Measurements from ENCODE around the gene ARIH1. TPM values are rescaled to one million over a fixed set of nuclear protein-coding genes. Genes with fewer than 3 reads are reported as not detected.
"Not testable (repeated sequence)": the region's sequence is repeated elsewhere in the genome, so short reads cannot be mapped to it uniquely, and the experiment has no call there.

The ARIH1 gene
- polyA plus RNA-seq, 1 donor: 81.2 TPM

DNA sequence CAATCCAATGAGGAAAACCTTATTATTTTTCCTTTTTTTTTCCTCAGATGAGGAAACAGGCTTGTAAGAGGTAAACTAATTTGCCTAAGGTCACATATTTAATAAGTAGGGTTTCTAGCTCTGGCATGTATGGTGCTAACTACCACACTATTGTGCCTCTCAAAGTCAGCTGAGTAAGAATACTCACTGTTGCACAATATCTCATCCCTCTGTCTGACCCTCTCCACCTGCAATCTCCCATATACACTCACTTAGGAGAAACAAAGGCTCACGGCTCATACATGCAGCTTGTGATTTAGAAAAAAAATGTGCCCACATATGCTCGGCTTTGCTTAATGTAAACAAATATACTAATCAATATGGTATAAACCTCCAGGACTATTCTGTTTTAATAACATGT lies 10.4 kb upstream of the ARIH1 start:
- DNase-seq: peak in 1 of 2 donors; percentile 6
- Histone ChIP-seq H3K4me1 (ENCODE audit: control insufficient read depth, insufficient read depth, low read length) (no peaks in the 10 kb centered on the region), H3K36me3 (ENCODE audit: control insufficient read depth, insufficient read depth, low read length) (no peaks in the 10 kb centered on the region), H3K4me3 (ENCODE audit: low read length) (no peak overlapping the region), H3K9me3 (ENCODE audit: control insufficient read depth, low read depth, low read length) (no peaks in the 10 kb centered on the region), H3K27ac (ENCODE audit: low read length) (no peak overlapping the region), H3K27me3 (ENCODE audit: control insufficient read depth, insufficient read depth, low read length) (no peaks in the 10 kb centered on the region)
- no CpG with 5 or more reads among the region's 2 CpGs for WGBS (ENCODE audit: insufficient coverage, low lambda C conversion rate)

DNA sequence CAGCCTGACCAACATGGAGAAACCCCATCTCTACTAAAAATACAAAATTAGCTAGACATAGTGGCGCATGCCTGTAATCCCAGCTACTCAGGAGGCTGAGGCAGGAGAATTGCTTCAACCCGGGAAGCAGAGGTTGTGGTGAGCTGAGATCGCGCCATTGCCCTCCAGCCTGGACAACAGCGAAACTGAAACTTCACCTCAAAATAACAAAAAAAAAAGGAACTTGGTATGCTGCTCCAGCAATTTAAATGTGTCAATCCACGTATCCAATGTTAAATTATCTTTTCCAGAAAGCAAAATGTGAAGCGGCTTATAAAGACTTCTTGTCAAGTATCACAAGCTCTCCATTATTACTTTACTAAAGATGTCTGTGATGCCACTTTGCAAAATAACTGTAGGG lies 9.9 kb upstream of the ARIH1 start:
- Histone ChIP-seq H3K4me3 (ENCODE audit: low read length) (no peak overlapping the region), H3K4me1 (ENCODE audit: control insufficient read depth, insufficient read depth, low read length) (no peaks in the 10 kb centered on the region), H3K36me3 (ENCODE audit: control insufficient read depth, insufficient read depth, low read length) (no peaks in the 10 kb centered on the region), H3K27ac (ENCODE audit: low read length) (no peak overlapping the region), H3K9me3 (ENCODE audit: control insufficient read depth, low read depth, low read length) (no peaks in the 10 kb centered on the region), H3K27me3 (ENCODE audit: control insufficient read depth, insufficient read depth, low read length) (no peaks in the 10 kb centered on the region)
- 100% methylated on average over 2 of the region's 7 CpGs for WGBS (ENCODE audit: insufficient coverage, low lambda C conversion rate)
- DNase-seq: no peak

DNA sequence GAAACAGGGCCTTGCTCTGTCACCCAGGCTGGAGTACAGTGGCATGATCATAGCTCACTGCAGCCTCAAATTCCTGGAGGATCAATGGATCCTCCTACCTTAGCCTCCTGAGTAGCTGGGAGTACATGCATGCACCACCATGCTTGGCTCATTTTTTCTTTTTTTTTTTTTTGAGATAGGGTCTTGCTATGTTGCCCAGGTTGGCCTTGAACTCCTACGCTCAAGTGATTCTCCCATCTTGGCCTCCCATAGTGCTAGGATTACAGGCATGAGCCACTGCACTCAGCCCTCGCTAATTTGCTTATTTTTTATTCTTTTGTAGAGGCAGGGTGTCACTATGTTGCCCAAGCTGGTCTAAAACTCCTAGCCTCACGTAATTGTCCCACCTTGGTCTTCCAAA lies 6.0 kb upstream of the ARIH1 start:
- no peak for DNase-seq
- WGBS (ENCODE audit: insufficient coverage, low lambda C conversion rate): 100% methylated on average over 1 of the region's 3 CpGs

DNA sequence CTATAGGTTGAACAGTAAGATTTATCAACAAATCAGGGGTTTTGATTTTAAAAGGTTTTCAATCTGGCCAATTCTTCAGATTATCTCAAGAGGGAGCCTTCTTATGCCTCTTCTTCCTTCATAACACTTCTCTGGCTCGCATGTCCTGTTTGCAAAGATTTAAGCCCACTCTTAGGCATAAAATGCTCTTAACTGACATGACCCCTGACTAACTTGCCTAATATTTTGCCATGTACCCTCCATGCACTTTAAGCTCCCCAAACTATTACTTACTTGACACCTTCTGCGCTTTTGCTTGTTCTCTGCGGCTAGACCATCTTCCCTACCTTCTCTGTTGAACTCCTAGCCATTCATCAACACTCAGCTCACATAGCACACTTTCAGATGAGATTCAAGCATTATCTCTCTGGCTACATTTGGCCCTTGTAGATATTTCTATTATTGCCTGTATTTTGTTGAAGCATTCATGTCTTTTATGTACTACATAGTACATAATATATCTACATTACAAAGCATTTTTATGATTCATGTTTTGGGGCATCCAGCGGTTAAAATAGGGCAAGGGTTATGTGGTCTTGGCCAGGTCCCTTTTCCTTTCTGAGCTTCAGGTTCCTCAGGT lies 1.0 kb upstream of the ARIH1 start:
- H3K27ac ChIP-seq (ENCODE audit: low read length): peak overlapping the region; percentile 100
- peaks cover 13% of the 10 kb centered on the region for H3K4me1 ChIP-seq (ENCODE audit: control insufficient read depth, insufficient read depth, low read length)
- H3K36me3 ChIP-seq (ENCODE audit: control insufficient read depth, insufficient read depth, low read length): no peaks in the 10 kb centered on the region
- H3K9me3 ChIP-seq (ENCODE audit: control insufficient read depth, low read depth, low read length): no peaks in the 10 kb centered on the region
- peak overlapping the region; percentile 89 for H3K4me3 ChIP-seq (ENCODE audit: low read length)
- H3K27me3 ChIP-seq (ENCODE audit: control insufficient read depth, insufficient read depth, low read length): no peaks in the 10 kb centered on the region
- WGBS (ENCODE audit: insufficient coverage, low lambda C conversion rate): 57% methylated on average over 1 of the region's 4 CpGs
- DNase-seq: peak in 1 of 2 donors; percentile 4

More for the DNA sequence above, 6.0 kb upstream of the ARIH1 start:
- peaks cover 8% of the 10 kb centered on the region for H3K4me1 ChIP-seq (ENCODE audit: control insufficient read depth, insufficient read depth, low read length)
- no peaks in the 10 kb centered on the region for H3K27me3 ChIP-seq (ENCODE audit: control insufficient read depth, insufficient read depth, low read length)
- no peaks in the 10 kb centered on the region for H3K9me3 ChIP-seq (ENCODE audit: control insufficient read depth, low read depth, low read length)
- no peaks in the 10 kb centered on the region for H3K36me3 ChIP-seq (ENCODE audit: control insufficient read depth, insufficient read depth, low read length)
- H3K27ac ChIP-seq (ENCODE audit: low read length): no peak overlapping the region
- no peak overlapping the region for H3K4me3 ChIP-seq (ENCODE audit: low read length)

DNA sequence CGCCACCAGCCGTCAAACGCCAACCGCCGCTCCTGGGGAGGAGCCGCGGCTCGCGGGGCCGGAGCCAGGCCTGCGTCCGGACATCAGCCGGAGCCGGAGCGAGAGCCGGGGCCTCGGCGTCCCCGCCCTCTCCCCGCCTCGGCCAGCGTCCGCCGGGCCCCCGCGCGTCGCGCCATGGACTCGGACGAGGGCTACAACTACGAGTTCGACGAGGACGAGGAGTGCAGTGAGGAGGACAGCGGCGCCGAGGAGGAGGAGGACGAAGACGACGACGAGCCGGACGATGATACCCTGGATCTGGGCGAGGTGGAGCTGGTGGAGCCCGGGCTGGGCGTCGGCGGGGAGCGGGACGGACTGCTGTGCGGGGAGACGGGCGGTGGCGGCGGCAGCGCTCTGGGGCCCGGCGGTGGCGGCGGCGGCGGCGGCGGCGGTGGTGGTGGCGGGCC lies 359 bp downstream of the ARIH1 start:
- no CpG with 5 or more reads among the region's 67 CpGs for WGBS (ENCODE audit: insufficient coverage, low lambda C conversion rate)
- no peak for DNase-seq
- H3K27ac ChIP-seq (ENCODE audit: low read length): peak overlapping the region; percentile 100
- H3K9me3 ChIP-seq (ENCODE audit: control insufficient read depth, low read depth, low read length): no peaks in the 10 kb centered on the region
- H3K4me3 ChIP-seq (ENCODE audit: low read length): peak overlapping the region; percentile 89
- peaks cover 6% of the 10 kb centered on the region for H3K36me3 ChIP-seq (ENCODE audit: control insufficient read depth, insufficient read depth, low read length)
- H3K4me1 ChIP-seq (ENCODE audit: control insufficient read depth, insufficient read depth, low read length): peaks cover 13% of the 10 kb centered on the region
- H3K27me3 ChIP-seq (ENCODE audit: control insufficient read depth, insufficient read depth, low read length): no peaks in the 10 kb centered on the region

DNA sequence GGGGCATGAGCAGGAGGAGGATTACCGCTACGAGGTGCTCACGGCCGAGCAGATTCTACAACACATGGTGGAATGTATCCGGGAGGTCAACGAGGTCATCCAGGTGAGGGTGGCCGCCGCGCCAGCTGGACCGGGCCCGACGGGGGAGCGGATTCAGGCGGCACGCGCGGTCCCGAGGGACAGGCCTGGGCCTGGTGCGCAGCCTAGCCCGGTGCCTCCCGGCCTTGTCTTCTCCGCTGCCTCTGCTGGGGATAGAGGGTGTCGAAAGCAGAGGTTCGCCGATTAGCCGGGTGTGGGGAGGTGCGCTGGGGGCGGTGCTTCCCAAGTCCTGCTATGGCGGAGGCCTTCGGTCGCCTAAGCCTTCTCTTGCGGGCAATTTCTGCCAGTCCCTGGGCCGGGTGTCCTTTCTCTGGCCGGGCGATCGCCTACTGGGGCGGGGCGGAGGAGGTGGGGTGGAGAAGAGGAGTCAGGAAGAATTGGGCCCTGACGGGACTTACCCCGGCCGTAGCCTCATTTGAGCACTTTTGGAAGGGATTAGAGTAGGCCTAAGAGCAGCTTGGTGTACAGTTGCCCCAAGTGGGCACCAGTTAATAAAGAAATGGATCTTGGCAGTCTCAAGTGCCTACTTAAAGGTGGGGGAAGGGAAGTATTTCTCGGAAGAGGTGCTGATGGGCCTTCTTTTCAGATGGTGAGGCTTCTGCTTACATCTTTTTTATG lies 940 bp downstream of the ARIH1 start:
- peak; percentile 78 to 92 for DNase-seq
- peaks cover 13% of the 10 kb centered on the region for H3K4me1 ChIP-seq (ENCODE audit: control insufficient read depth, insufficient read depth, low read length)
- H3K27ac ChIP-seq (ENCODE audit: low read length): peak overlapping the region; percentile 100
- H3K36me3 ChIP-seq (ENCODE audit: control insufficient read depth, insufficient read depth, low read length): peaks cover 6% of the 10 kb centered on the region
- H3K9me3 ChIP-seq (ENCODE audit: control insufficient read depth, low read depth, low read length): no peaks in the 10 kb centered on the region
- H3K27me3 ChIP-seq (ENCODE audit: control insufficient read depth, insufficient read depth, low read length): no peaks in the 10 kb centered on the region
- 0% methylated on average over 1 of the region's 42 CpGs for WGBS (ENCODE audit: insufficient coverage, low lambda C conversion rate)
- H3K4me3 ChIP-seq (ENCODE audit: low read length): peak overlapping the region; percentile 89

DNA sequence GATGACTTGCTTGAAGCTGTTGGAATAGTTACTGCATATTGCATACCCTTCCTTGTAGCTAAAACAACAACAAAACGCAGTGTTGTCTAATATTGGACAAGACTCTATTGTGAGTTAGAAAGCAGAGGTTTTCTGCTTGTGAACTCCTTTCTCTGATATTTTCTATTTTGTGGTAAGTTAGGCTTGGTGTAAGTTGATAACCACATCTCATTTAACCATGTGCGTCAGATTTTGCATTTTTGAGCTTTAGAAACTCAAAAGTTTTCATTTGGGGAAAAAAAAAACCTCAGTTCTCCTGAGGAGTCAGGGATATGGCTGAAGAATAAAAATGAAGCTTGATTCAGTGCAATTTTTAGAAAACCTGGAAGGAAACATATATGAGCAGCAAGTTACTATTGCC lies 1.5 kb downstream of the ARIH1 start:
- Histone ChIP-seq H3K4me3 (ENCODE audit: low read length) (peak overlapping the region; percentile 89), H3K36me3 (ENCODE audit: control insufficient read depth, insufficient read depth, low read length) (peaks cover 6% of the 10 kb centered on the region), H3K9me3 (ENCODE audit: control insufficient read depth, low read depth, low read length) (no peaks in the 10 kb centered on the region), H3K27me3 (ENCODE audit: control insufficient read depth, insufficient read depth, low read length) (no peaks in the 10 kb centered on the region), H3K4me1 (ENCODE audit: control insufficient read depth, insufficient read depth, low read length) (peaks cover 13% of the 10 kb centered on the region), H3K27ac (ENCODE audit: low read length) (peak overlapping the region; percentile 100)
- no peak for DNase-seq
- WGBS (ENCODE audit: insufficient coverage, low lambda C conversion rate): no CpG with 5 or more reads among the region's 2 CpGs

DNA sequence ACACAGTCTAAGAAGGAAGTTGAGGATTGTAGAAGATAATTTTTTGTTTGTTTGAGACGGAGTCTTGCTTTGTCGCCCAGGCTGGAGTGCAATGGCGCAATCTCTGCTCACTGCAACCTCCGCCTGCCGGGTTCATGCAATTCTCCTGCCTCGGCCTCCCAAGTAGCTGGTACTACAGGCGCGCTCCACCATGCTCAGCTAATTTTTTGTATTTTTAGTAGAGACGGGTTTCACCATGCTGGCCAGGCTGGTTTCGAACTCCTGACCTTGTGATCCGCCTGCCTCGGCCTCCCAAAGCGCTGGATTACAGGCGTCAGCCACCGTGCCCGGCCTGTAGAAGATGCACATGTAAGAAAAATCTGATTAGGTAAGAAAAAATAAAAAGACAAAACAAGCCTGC lies 2.2 kb downstream of the ARIH1 start:
- H3K4me3 ChIP-seq (ENCODE audit: low read length): peak overlapping the region; percentile 89
- no CpG with 5 or more reads among the region's 16 CpGs for WGBS (ENCODE audit: insufficient coverage, low lambda C conversion rate)
- not testable (repeated sequence) for H3K27me3 ChIP-seq (ENCODE audit: control insufficient read depth, insufficient read depth, low read length); H3K27ac ChIP-seq (ENCODE audit: low read length); H3K4me1 ChIP-seq (ENCODE audit: control insufficient read depth, insufficient read depth, low read length); H3K36me3 ChIP-seq (ENCODE audit: control insufficient read depth, insufficient read depth, low read length); H3K9me3 ChIP-seq (ENCODE audit: control insufficient read depth, low read depth, low read length); DNase-seq

DNA sequence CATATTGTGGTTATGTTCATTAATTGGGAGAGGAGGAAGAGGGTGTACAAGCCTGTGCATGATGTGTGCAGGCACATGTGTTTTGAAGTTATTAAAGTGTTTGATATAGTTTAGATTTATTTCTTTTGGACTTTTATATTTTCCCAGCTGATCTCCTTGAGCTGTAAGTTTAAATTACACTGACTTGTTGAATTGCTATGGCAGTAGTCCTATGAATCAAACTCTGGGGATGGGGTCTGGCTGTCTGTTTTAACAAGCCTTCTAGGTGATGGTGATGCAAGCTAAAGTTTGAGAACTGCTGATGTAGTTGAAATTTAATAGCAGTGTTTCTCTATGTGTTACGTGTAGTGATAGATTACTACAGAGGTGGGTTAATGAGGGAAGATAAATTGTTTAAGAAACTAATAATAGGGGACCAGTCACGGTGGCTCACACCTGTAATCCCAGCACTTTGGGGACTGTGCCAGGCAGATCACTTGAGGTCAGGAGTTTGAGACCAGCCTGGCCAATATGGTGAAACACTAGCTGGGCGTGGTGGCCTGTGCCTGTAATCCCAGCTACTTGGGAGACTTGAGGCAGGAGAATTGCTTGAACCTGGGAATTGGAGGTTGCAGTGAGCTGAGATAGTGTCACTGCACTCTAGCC lies 7.0 kb downstream of the ARIH1 start:
- no peaks in the 10 kb centered on the region for H3K9me3 ChIP-seq (ENCODE audit: control insufficient read depth, low read depth, low read length)
- no peak for DNase-seq
- H3K27ac ChIP-seq (ENCODE audit: low read length): no peak overlapping the region
- 83% methylated on average over 1 of the region's 3 CpGs for WGBS (ENCODE audit: insufficient coverage, low lambda C conversion rate)
- no peak overlapping the region for H3K4me3 ChIP-seq (ENCODE audit: low read length)
- peaks cover 4% of the 10 kb centered on the region for H3K4me1 ChIP-seq (ENCODE audit: control insufficient read depth, insufficient read depth, low read length)
- no peaks in the 10 kb centered on the region for H3K27me3 ChIP-seq (ENCODE audit: control insufficient read depth, insufficient read depth, low read length)
- H3K36me3 ChIP-seq (ENCODE audit: control insufficient read depth, insufficient read depth, low read length): peaks cover 12% of the 10 kb centered on the region

DNA sequence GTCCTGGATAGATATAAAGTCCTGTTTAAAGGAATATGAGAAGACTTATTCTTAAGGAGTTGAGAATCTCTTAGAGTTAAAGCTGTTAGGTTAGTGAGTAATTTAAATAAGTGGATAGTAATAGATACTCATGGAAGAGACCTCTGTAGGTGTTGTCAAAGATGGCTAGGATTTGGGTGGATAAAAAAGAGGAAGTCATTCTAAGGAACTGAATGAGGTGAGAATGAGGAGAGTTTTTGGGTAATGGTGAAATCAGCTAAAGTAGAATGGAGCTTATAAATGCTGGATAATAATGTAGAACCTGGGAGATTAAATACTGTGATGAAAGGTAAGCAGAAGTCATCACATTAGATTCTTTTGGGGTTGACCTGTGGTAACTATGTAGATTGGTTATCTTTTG lies 8.1 kb downstream of the ARIH1 start:
- Histone ChIP-seq H3K4me3 (ENCODE audit: low read length) (no peak overlapping the region), H3K27me3 (ENCODE audit: control insufficient read depth, insufficient read depth, low read length) (no peaks in the 10 kb centered on the region), H3K27ac (ENCODE audit: low read length) (no peak overlapping the region), H3K9me3 (ENCODE audit: control insufficient read depth, low read depth, low read length) (no peaks in the 10 kb centered on the region), H3K36me3 (ENCODE audit: control insufficient read depth, insufficient read depth, low read length) (peaks cover 12% of the 10 kb centered on the region), H3K4me1 (ENCODE audit: control insufficient read depth, insufficient read depth, low read length) (no peaks in the 10 kb centered on the region)
- no peak for DNase-seq

Measured in large intestine (tissue), 3 donors.